OCI-LY7 (cell line): ENCODE data around the gene ST6GALNAC6.

Experiments
- CTCF ChIP-seq: fragments of 200-600 bp; sonication (generic); conservative IDR thresholded peaks from 2 replicates; pipeline ENCODE4 v1.5.1; 2014; ENCODE audit warnings: mild to moderate bottlenecking, antibody characterized with exemption, low read length, moderate library complexity, mixed read lengths
- EZH2phosphoT487 ChIP-seq: fragments of 200-600 bp; sonication (generic); IDR thresholded peaks from 2 replicates; pipeline ENCODE4 v1.6.1; 2018; ENCODE audit warnings: low read depth, borderline replicate concordance, mild to moderate bottlenecking, mixed run types, antibody characterized with exemption, low read length, moderate library complexity, mixed read lengths

DNA sequence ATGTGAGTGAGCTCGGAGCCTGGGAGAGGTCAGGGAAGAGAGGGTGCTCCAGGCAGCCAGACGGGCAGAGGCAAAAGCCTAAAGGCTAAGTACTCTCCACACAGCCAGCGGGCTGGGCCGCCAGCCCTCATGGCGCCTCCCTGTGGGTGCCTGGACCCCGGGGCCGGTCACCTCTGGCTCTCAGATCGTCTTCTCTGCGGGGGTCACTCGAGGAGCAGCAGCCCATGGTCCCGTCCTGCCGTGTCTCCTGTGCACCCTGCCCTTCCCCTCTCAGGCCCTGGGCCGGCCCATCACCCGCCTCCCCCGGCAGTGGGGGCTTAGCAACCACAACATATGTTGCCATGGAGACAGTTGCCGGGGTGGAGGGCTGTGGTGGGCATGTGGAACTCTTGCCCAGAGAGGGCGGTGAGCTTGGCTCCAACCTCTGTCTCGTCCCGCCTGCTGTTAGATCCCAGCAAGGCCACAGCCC, 26.1 kb downstream of the ST6GALNAC6 start:
- TF ChIP-seq CTCF (no peak), EZH2phosphoT487 (no peak)
